Measurements from ENCODE around the gene SERPINE2. TPM values are rescaled to one million over a fixed set of nuclear protein-coding genes. Genes with fewer than 3 reads are reported as not detected.

Gene SERPINE2
- total and polyA plus RNA-seq, 2 donors (not counting 3 experiments of a cell fraction or from before 2014, with no cell fraction given), result 4.0 to 8.8 TPM

DNA sequence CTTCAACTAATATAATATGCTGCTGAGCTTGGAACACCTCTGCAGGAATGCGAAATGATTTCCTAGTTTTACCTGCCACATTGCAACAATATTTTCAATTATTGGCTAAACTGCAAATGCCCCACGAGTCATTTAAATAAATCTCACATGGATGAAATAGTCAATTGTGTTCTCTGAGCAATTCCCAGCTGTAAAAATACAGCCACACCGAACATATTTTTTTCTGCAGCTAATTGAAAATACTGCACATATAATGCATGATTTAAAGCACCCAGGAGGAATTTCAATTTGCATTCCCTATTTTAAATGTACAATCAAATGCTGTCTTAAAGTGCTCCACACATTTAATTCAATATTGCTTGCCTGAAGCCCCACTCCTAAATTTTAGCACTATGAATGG, 18.6 kb downstream of the SERPINE2 start:
- H3K27ac ChIP-seq (ENCODE audit: insufficient read depth, low read depth, low read length), result no peak overlapping the region
- DNase-seq (ENCODE audit: low read depth, low spot score) (no peak), FAIRE-seq (no peak)
- H3K27me3 ChIP-seq (ENCODE audit: control insufficient read depth in 2 of 2, insufficient read depth in 2 of 2, low read length in 2 of 2), result no peaks in the 10 kb centered on the region
- H3K4me2 ChIP-seq (ENCODE audit: insufficient read depth, low read length), result no peak overlapping the region
- H3K4me3 ChIP-seq (replicated peaks in 1 of 3; ENCODE audit: insufficient read depth in 1 of 3, low read depth in 1 of 3, low read length in 3 of 3), result no peak overlapping the region
- TF ChIP-seq POLR2A (IDR thresholded peaks at IDR 0.05; ENCODE audit: low read depth, low read length) (no peak), GATA2 (IDR thresholded peaks at IDR 0.05; ENCODE audit: insufficient read depth, insufficient read length, low read depth, low read length) (no peak), FOS (IDR thresholded peaks at IDR 0.05; ENCODE audit: borderline replicate concordance, insufficient read depth, low read length) (no peak), MYC (IDR thresholded peaks at IDR 0.05; ENCODE audit: low read depth, low read length) (no peak), JUN (IDR thresholded peaks at IDR 0.05; ENCODE audit: borderline replicate concordance, insufficient read depth, insufficient read length, low read depth) (no peak), EZH2 (IDR thresholded peaks at IDR 0.05; ENCODE audit: borderline replicate concordance, low read depth, low read length, severe bottlenecking) (no peak), POLR2AphosphoS5 (IDR thresholded peaks at IDR 0.05; ENCODE audit: insufficient read depth, low read depth, low read length) (no peak)
- TF ChIP-seq, protein P1, sequence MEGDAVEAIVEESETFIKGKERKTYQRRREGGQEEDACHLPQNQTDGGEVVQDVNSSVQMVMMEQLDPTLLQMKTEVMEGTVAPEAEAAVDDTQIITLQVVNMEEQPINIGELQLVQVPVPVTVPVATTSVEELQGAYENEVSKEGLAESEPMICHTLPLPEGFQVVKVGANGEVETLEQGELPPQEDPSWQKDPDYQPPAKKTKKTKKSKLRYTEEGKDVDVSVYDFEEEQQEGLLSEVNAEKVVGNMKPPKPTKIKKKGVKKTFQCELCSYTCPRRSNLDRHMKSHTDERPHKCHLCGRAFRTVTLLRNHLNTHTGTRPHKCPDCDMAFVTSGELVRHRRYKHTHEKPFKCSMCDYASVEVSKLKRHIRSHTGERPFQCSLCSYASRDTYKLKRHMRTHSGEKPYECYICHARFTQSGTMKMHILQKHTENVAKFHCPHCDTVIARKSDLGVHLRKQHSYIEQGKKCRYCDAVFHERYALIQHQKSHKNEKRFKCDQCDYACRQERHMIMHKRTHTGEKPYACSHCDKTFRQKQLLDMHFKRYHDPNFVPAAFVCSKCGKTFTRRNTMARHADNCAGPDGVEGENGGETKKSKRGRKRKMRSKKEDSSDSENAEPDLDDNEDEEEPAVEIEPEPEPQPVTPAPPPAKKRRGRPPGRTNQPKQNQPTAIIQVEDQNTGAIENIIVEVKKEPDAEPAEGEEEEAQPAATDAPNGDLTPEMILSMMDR (IDR thresholded peaks at IDR 0.05; ENCODE audit: extremely low read depth in 1 of 2, insufficient read depth in 1 of 2, low read depth in 1 of 2, low read length in 2 of 2), result no peak
- dilution Hi-C loops (cut with MboI; ENCODE audit: extremely low pct_ligation_motif_present, low sequenced_read_pairs), result loop anchor here (25.0 kb wide), 1 partner anchor 267 kb away; no protein-coding TSS in a partner anchor
- BruUV-seq (replicated peaks), result no TSS peak
- no peak overlapping the region for H3K9ac ChIP-seq (replicated peaks; ENCODE audit: extremely low read depth, insufficient read depth, low read length)
- no peaks in the 10 kb centered on the region for H3K4me1 ChIP-seq (ENCODE audit: control insufficient read depth, extremely low read depth, insufficient read depth, low read length)
- ChIA-PET CTCF (interaction anchor here (0.5 kb wide), 1 partner anchor 336 kb away, joined by 3 read pairs; no protein-coding TSS in a partner anchor), POLR2A (no interaction called here)
- no peaks in the 10 kb centered on the region for H3K79me2 ChIP-seq (ENCODE audit: control insufficient read depth, insufficient read depth, low read length)
- no peaks in the 10 kb centered on the region for H3K9me1 ChIP-seq (replicated peaks; ENCODE audit: control insufficient read depth, extremely low read depth, insufficient read depth, low read length)
- H2AFZ ChIP-seq (ENCODE audit: low read depth, low read length), result no peak overlapping the region
- intact Hi-C loops (cut with micrococcal nuclease), result no loop called here
- no peaks in the 10 kb centered on the region for H3K9me3 ChIP-seq (replicated peaks; ENCODE audit: control insufficient read depth, insufficient read depth, low read length)
- H3K36me3 ChIP-seq (ENCODE audit: control insufficient read depth in 2 of 2, extremely low read depth in 1 of 2, insufficient read depth in 2 of 2, low read length in 2 of 2), result no peaks in the 10 kb centered on the region
- H4K20me1 ChIP-seq (replicated peaks; ENCODE audit: control insufficient read depth, extremely low read depth, insufficient read depth, low read length), result no peaks in the 10 kb centered on the region

Measured in endothelial cell of umbilical vein (primary cell).